ENCODE measurements around the gene CSF2RB.

Gene CSF2RB

DNA sequence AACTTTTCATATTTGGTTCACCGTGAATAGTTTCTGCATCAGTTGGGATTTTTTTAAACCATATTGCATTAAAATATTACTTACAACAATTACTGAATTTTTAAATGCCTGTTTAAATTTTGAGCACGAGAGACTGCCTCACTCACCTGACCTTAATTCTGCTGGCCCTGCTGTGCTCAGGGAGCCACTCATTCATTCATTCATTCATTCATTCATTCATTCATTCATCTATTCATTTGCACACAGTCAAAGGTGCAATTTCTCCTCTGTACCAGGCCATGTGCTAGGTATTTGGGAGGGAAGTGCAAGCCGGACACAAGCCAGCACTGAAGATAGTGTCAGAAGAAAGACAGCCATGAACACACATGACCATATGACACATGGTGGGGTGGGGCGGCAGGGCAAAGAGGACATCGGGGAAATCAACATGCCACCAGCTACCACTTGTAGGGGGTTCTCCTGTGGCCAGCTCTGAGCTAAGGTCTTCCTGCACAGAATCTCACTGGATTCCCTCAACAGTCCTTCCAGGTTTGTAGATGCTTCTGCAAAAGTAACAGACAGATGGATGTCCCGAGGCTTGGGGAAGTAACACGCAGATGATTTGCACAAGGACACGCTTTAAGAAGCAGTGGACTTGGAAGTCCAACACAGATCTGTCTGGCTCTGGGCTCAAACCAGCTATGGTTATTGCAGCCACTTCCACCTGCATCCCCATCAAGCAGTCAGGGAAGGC is 568 bp upstream of the CSF2RB start:
- intact Hi-C loops (cut with DNase I), result no loop called here
- peak in 1 of 42 donors; percentile 3 for DNase-seq

DNA sequence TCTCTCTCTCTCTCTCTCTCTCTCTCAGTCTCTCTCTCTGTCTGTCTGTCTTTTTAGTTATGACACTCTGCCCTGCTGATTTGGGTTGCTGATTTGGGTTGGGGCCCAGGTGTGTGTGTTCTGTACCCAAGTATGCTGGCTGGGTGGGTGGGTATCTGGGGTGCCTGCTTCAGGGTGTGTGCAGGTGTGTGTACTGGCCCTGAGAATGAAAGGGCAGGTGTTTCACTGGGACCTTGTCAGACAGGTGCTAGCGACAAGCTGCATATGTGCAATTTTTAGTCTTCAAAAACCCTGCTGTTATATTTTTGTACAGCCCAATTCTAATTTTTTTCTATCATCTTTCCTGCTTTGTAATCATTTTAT is 943 bp downstream of the CSF2RB start:
- intact Hi-C loops (cut with DNase I), result no loop called here
- no peak for DNase-seq

DNA sequence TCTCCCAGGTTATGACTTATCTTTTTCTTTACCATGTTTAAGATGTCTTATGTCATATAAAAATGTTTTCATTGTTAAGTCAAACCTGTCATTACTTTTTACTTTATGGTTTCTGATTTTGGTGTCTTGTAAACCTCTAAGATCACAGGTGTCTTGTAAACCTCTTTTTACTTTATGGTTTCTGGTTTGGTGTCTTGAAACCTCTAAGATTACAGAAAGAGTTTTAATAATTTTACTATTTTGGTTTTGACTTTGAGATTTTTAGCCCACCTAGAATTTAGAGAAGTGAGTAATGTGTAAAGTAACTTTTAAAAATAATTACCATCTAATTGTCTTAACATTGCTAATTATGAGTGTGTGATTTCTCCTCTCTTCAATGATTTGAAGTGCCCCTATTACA is 2.6 kb downstream of the CSF2RB start:
- intact Hi-C loops (cut with DNase I), result no loop called here
- no peak for DNase-seq

- DNase-seq, result no peak
- intact Hi-C loops (cut with DNase I), result no loop called here
These were observed 5.3 kb downstream of the CSF2RB start for GRCh38 chr22:36918586-36919284.

GRCh38 chr22:36921309-36922104 is 8.1 kb downstream of the CSF2RB start:
- peak in 12 of 42 donors; percentile 9 to 39 (median 22) for DNase-seq
- intact Hi-C loops (cut with DNase I), result no loop called here

DNA sequence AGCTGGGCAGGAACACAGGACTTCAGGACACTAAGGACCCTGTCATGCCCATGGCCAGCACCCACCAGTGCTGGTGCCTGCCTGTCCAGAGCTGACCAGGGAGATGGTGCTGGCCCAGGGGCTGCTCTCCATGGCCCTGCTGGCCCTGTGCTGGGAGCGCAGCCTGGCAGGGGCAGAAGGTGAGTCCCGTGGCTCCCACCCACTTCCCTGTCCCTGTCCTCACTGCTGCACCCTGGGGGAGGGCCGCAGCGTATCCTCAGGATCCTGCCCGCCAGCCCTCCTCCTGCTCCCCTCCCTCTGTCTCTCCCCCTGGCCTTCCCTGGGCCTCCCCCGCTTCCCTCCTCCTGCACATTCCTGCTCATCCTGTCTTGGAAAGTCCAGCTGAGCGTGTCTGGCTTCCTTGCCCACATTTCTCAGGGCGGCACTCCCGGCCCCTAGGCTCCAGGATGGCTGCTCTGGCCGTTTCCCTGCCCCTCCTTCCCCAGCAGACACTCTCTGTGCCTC is 8.7 kb downstream of the CSF2RB start:
- intact Hi-C loops (cut with DNase I), result no loop called here
- no peak for DNase-seq

- no peak for DNase-seq
- intact Hi-C loops (cut with DNase I), result no loop called here
These were observed 9.3 kb downstream of the CSF2RB start for GRCh38 chr22:36922711-36923110.

GRCh38 chr22:36923131-36923788 is 9.8 kb downstream of the CSF2RB start:
- no peak for DNase-seq
- intact Hi-C loops (cut with DNase I), result no loop called here

GRCh38 chr22:36924151-36924698 is 10.8 kb downstream of the CSF2RB start:
- intact Hi-C loops (cut with DNase I), result no loop called here
- no peak for DNase-seq

- intact Hi-C loops (cut with DNase I), result no loop called here
- DNase-seq, result no peak
These were observed 12.2 kb downstream of the CSF2RB start for GRCh38 chr22:36925388-36926290.

GRCh38 chr22:36926309-36926708 is 12.9 kb downstream of the CSF2RB start:
- intact Hi-C loops (cut with DNase I), result no loop called here
- DNase-seq, result no peak

DNA sequence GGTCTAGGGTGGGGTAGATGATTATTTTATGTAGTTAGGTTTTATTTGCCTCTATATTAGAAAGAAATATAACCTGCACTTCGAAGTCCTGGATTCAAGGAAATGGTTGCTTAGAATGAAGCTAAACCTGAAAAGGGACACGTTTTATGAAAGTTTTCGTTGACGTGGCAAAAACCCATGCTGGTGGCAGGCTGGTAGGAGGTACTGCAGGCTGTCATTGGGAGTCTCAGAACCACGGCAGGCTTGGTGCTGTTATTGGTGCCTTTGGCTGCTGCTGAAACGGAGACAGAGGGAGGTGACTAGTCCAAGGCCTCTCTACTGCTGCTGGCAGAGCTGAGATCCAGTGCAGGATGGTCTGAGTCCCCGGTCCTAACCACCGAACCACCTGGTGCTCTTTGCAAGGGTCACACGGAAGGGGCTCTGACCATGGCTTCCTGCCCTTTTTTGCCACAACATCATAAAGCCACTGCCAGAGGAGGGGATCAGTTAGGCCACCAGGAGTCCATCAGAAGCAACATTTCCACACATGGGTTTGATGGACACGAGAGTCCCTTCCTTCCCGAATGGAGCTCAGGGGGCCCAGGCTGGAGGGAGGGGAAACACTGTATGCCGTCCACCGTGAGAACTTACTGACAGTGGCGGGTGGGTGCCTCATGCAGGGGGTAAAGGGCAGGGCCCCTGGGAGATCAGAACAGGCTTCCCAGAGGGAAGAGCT is 13.4 kb downstream of the CSF2RB start:
- DNase-seq, result no peak
- intact Hi-C loops (cut with DNase I), result no loop called here

GRCh38 chr22:36927671-36928070 is 14.2 kb downstream of the CSF2RB start:
- no peak for DNase-seq

DNA sequence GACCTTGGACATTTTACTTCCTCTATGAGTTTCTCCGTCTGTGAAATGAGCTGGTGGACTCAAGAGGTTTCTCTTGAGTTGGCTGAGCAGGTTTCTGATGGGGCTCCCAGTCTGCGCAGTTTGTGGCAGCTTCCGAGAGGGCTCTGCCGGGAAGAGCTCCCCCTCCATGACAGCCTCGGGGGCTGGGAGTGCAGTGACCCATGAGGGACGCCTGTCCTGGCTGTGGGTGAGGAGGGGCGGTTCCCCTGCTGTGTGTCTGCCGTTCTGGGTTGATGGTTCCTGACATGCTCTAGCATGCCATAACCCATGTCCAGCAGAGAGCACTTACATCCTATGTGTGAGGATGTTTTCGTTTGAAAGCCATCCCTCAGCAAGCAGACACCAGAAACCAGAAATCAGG is 14.8 kb downstream of the CSF2RB start:
- no peak for DNase-seq
- intact Hi-C loops (cut with DNase I), result no loop called here

More at GRCh38 chr22:36927671-36928070, 14.2 kb downstream of the CSF2RB start:
- intact Hi-C loops (cut with DNase I), result no loop called here

- intact Hi-C loops (cut with DNase I), result no loop called here
- DNase-seq, result no peak
These were observed 15.5 kb downstream of the CSF2RB start for GRCh38 chr22:36928786-36929535.

GRCh38 chr22:36929621-36930020 is 16.2 kb downstream of the CSF2RB start:
- DNase-seq, result no peak
- intact Hi-C loops (cut with DNase I), result no loop called here

Data from head of caudate nucleus (tissue), 42 donors.